Lung (tissue), 12 donors: ENCODE results near the gene SEC11A. TPM values are rescaled to one million over a fixed set of nuclear protein-coding genes. Genes with fewer than 3 reads are reported as not detected.
A peak's percentile ranks its signal among the peaks of the same experiment; 100 is the strongest.

ENCODE experiments used
- ATAC-seq: fragments of 200-7000 bp; cut with Tn5 transposase; one replicate; pipeline ENCODE4 v1.9.1; 2020; ENCODE audit warnings: moderate number of reproducible peaks; ENCODE audit not compliant: insufficient read depth, low FRiP score
- DNase-seq, 3 donors: peaks; one replicate each; pipeline ENCODE4 v3.0.0-alpha.2; 2013 to 2017
- H3K27ac ChIP-seq, 2 donors: one replicate each; pipeline ENCODE4 v1.5.1; 2013; ENCODE audit warnings: mild to moderate bottlenecking in 2 of 2, moderate library complexity in 2 of 2, control low read depth in 1 of 2, inconsistent platforms in 1 of 2, low read depth in 1 of 2, low read length in 1 of 2
- H3K27me3 ChIP-seq, 3 donors: one replicate each; pipeline ENCODE4 v1.5.1; 2013; ENCODE audit warnings: low read length in 2 of 3; ENCODE audit not compliant: control insufficient read depth in 3 of 3, insufficient read depth in 3 of 3
- H3K36me3 ChIP-seq, 4 donors: one replicate each; pipeline ENCODE4 v1.5.1; 2013; ENCODE audit warnings: low read length in 4 of 4, mild to moderate bottlenecking in 1 of 4, moderate library complexity in 1 of 4; ENCODE audit not compliant: control insufficient read depth in 4 of 4, insufficient read depth in 4 of 4
- H3K4me1 ChIP-seq, 5 donors: one replicate each; pipeline ENCODE4 v1.5.1; 2013; ENCODE audit warnings: low read length in 5 of 5, mild to moderate bottlenecking in 2 of 5, moderate library complexity in 1 of 5; ENCODE audit not compliant: control insufficient read depth in 5 of 5, insufficient read depth in 5 of 5
- H3K4me3 ChIP-seq: one replicate; pipeline ENCODE4 v1.5.1; 2013; ENCODE audit warnings: mild to moderate bottlenecking, control low read depth, moderate library complexity
- H3K9ac ChIP-seq, 2 donors: one replicate each; pipeline ENCODE4 v1.5.1; 2013; ENCODE audit warnings: low read length in 2 of 2, control low read depth in 1 of 2; ENCODE audit not compliant: insufficient read depth in 1 of 2
- H3K9me3 ChIP-seq, 4 donors: one replicate each; pipeline ENCODE4 v1.5.1; 2013; ENCODE audit warnings: low read length in 3 of 4, mild to moderate bottlenecking in 1 of 4, moderate library complexity in 1 of 4; ENCODE audit not compliant: control insufficient read depth in 4 of 4, insufficient read depth in 3 of 4
- CTCF ChIP-seq: IDR thresholded peaks from 2 replicates; pipeline ENCODE4 v1.5.1; 2012; ENCODE audit warnings: mild to moderate bottlenecking; ENCODE audit errors: control extremely low read depth, extremely low read depth
- WGBS, 2 donors: extraction: QIAGEN DNeasy Blood & Tissue Kit; methylation state at CpG; one replicate each; pipeline ENCODE4 v1.1.7; 2013; 5-methylcytosine and 5-hydroxymethylcytosine counted together
- polyA plus RNA-seq, 2 donors: library from polyadenylated mRNA; stranded (reverse); fragments of 200-250 nt; gene quantifications; one replicate each; pipeline ENCODE4 v1.2.1, GENCODE V29; 2013
- total RNA-seq, 2 donors: library from RNA; depleted of rRNA in 1 of 2; stranded (reverse); fragments of >200 nt in 1 of 2; gene quantifications; one replicate each; pipeline ENCODE4 v1.2.1, GENCODE V29; 2014 to 2021
- donor health status: control.
- donor health status: control.
- donor health status: Bipolar disorder and iron deficiency.
- donor health status: healthy.
- donor health status: DM: yes; HTN: yes; CAD: no.

SEC11A gene
- total and polyA plus RNA-seq, 4 donors = 119 to 170 (median 143) TPM

DNA sequence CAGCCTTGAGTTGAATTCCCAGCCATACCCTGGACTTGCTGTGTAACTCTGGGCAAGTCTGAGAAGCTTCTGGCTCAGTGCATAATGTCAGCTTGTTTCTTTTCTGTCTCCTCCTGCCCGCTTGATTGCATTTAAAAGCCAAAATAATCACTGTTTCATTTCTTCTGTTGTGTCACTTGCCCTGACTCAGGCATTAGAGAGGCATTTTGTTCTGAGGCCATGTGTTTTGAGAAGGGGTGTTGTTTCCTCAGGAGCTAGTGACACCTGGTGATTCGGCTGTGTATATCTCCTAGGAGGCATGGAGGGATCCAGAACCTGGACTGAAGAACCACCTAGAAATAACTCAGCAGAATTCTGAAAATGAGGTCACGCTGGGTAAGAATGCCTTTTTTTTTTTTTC lies 77.8 kb downstream of the SEC11A start:
- H3K27me3 ChIP-seq = no peaks in the 10 kb centered on the region
- no peak overlapping the region for H3K4me3 ChIP-seq
- TF ChIP-seq CTCF = no peak
- no peak for DNase-seq
- WGBS, 2 donors = 73 to 83% methylated on average over 3 of the region's 3 CpGs
- H3K36me3 ChIP-seq = peaks cover 21 to 40% (median 36%) of the 10 kb centered on the region in 4 donors
- peaks cover 0 to 11% (median 3%) of the 10 kb centered on the region in 5 donors for H3K4me1 ChIP-seq
- H3K27ac ChIP-seq = no peak overlapping the region
- ATAC-seq = no peak
- no peak overlapping the region for H3K9ac ChIP-seq
- H3K9me3 ChIP-seq = no peaks in the 10 kb centered on the region

DNA sequence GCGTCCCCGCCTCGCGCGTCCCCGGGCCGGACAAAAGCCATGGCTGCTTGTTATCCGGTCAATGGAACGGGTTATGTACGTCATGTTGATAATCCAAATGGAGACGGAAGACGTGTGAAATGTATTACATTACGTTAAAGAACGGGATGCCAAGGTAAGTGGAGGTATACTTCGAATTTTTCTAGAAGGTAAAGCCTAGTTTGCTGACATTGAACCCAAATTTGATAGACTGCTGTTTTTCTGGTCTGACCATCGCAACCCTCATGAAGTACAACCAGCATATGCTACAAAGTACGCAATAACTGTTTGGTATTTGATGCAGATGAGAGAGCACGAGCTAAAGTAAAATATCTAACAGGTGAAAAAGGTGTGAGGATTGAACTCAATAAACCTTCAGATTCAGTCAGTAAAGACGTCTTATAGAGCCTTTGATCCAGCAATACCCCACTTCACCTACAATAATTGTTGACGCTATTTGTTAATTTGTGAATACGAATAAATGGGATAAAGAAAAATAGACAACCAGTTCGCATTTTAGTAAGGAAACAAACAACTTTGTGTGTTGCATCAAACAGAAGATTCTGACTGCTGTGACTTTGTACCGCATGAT lies 81.6 kb downstream of the SEC11A start:
- Histone ChIP-seq H3K9me3 (no peaks in the 10 kb centered on the region), H3K9ac (peak overlapping the region in 1 of 2 donors; percentile 61), H3K4me1 (peaks cover 8 to 30% (median 13%) of the 10 kb centered on the region in 5 donors), H3K27ac (peak overlapping the region; percentile 90 to 95), H3K27me3 (no peaks in the 10 kb centered on the region), H3K36me3 (peaks cover 8 to 21% (median 11%) of the 10 kb centered on the region in 4 donors), H3K4me3 (peak overlapping the region; percentile 85)
- DNase-seq (no peak), ATAC-seq (no peak)
- 33 to 36% methylated on average over 23 of the region's 23 CpGs for WGBS, 2 donors
- TF ChIP-seq CTCF = no peak

- 0 to 1% methylated on average over 76 to 105 of the region's 105 CpGs for WGBS, 2 donors
Observed at GRCh38 chr15:84633311-84634227, 82.4 kb downstream of the SEC11A start.

More at GRCh38 chr15:84633311-84634227, 82.4 kb downstream of the SEC11A start:
- Histone ChIP-seq H3K9me3 (no peaks in the 10 kb centered on the region), H3K9ac (peak overlapping the region; percentile 31 to 88), H3K4me3 (peak overlapping the region; percentile 85), H3K27ac (peak overlapping the region; percentile 90 to 95), H3K27me3 (no peaks in the 10 kb centered on the region), H3K4me1 (peaks cover 8 to 30% (median 13%) of the 10 kb centered on the region in 5 donors), H3K36me3 (peaks cover 8 to 20% (median 10%) of the 10 kb centered on the region in 4 donors)
- DNase-seq (peak; percentile 81 to 86 (median 83)), ATAC-seq (peak; percentile 71)
- no peak for TF ChIP-seq CTCF
